PC-3 (cell line): ENCODE data around the gene HADHB. TPM values are rescaled to one million over a fixed set of nuclear protein-coding genes. Genes with fewer than 3 reads are reported as not detected.

Experiments
- ATAC-seq: fragments of 200-7000 bp; cut with Tn5 transposase; 2 replicates; pipeline ENCODE4 v1.9.1; 2020; ENCODE audit warnings: mild to moderate bottlenecking, moderate library complexity
- BruUV-seq: library from RNA; stranded (reverse); fragments of 400-500 nt; replicated peaks from 2 replicates; lab custom pipeline; 2021; lab: Mats Ljungman, UMichigan
- CTCF ChIA-PET: fragments of 300-600 bp; sonication (Branson Sonifier 250); formaldehyde crosslinking; loops from one replicate; lab custom pipeline; 2022; ENCODE audit warnings: antibody characterized with exemption; lab: Charles Lee
- POLR2A ChIA-PET: fragments of 300-600 bp; sonication (Branson Sonifier 250); formaldehyde crosslinking; loops from one replicate; lab custom pipeline; 2022; ENCODE audit warnings: antibody characterized with exemption; ENCODE audit not compliant: unreplicated experiment; lab: Charles Lee
- DNase-seq: peaks from one replicate; pipeline ENCODE4 v3.0.0-alpha.2; 2015
- H2AFZ ChIP-seq: fragments of 300-600 bp; sonication (generic); 2 replicates; pipeline ENCODE4 v1.6.0; 2016; ENCODE audit warnings: antibody characterized with exemption, low read length
- H3F3A ChIP-seq: fragments of 300-600 bp; sonication (generic); one replicate; pipeline ENCODE4 v1.6.0; 2017; ENCODE audit warnings: antibody characterized with exemption, low read length, control low read depth, mild to moderate bottlenecking; ENCODE audit not compliant: unreplicated experiment
- H3K27ac ChIP-seq: fragments of 300-600 bp; sonication (generic); 2 replicates; pipeline ENCODE4 v1.5.1; 2016; ENCODE audit warnings: mild to moderate bottlenecking, low read length
- H3K27me3 ChIP-seq: fragments of 300-600 bp; sonication (generic); 2 replicates; pipeline ENCODE4 v1.6.1; 2016; ENCODE audit warnings: low read length, mixed read lengths
- H3K36me3 ChIP-seq: fragments of 300-600 bp; sonication (generic); 2 replicates; pipeline ENCODE4 v1.6.1; 2016; ENCODE audit warnings: low read depth, mixed run types, low read length, mixed read lengths
- H3K4me1 ChIP-seq: fragments of 300-600 bp; sonication (generic); 2 replicates; pipeline ENCODE4 v1.5.1; 2016; ENCODE audit warnings: low read length; ENCODE audit not compliant: insufficient read depth
- H3K4me2 ChIP-seq: fragments of 300-600 bp; sonication (generic); 2 replicates; pipeline ENCODE4 v1.6.0; 2016; ENCODE audit warnings: low read length
- H3K4me3 ChIP-seq: fragments of 300-600 bp; sonication (generic); 2 replicates; pipeline ENCODE4 v1.5.1; 2016; ENCODE audit warnings: mild to moderate bottlenecking, low read length, mixed read lengths
- H3K79me2 ChIP-seq: fragments of 300-600 bp; sonication (generic); 2 replicates; pipeline ENCODE4 v1.6.1; 2017; ENCODE audit warnings: low read length, mixed read lengths
- H3K9ac ChIP-seq: fragments of 300-600 bp; sonication (generic); 2 replicates; pipeline ENCODE4 v1.6.0; 2016; ENCODE audit warnings: mild to moderate bottlenecking, low read length
- H3K9me2 ChIP-seq: fragments of 300-600 bp; sonication (generic); replicated peaks from 2 replicates; pipeline ENCODE4 v1.6.1; 2016; ENCODE audit warnings: mixed run types, low read length, mixed read lengths
- H3K9me3 ChIP-seq: fragments of 300-600 bp; sonication (generic); 2 replicates; pipeline ENCODE4 v1.6.1; 2016; ENCODE audit warnings: low read length, mixed read lengths
- H4K20me1 ChIP-seq: fragments of 300-600 bp; sonication (generic); 2 replicates; pipeline ENCODE4 v1.6.1; 2016; ENCODE audit warnings: low read length, mixed read lengths
- EZH2 ChIP-seq: fragments of 300-600 bp; sonication (generic); IDR thresholded peaks from one replicate; pipeline ENCODE4 v1.6.1; 2017; ENCODE audit warnings: antibody characterized with exemption, mild to moderate bottlenecking, low read length; ENCODE audit not compliant: unreplicated experiment
- EZH2phosphoT487 ChIP-seq: fragments of 300-600 bp; sonication (generic); IDR thresholded peaks from 2 replicates; pipeline ENCODE4 v1.6.1; 2018; ENCODE audit warnings: mild to moderate bottlenecking, antibody characterized with exemption, low read length, borderline replicate concordance
- intact Hi-C: fragments of 100-400 bp; cut with micrococcal nuclease; formaldehyde crosslinking; loops from 2 replicates; pipeline ENCODE4 v1.9.0; 2023
- total RNA-seq: library from RNA; depleted of rRNA; stranded (reverse); fragments of >200 nt; gene quantifications from 2 replicates; pipeline ENCODE4 v1.2.3, GENCODE V29; 2014
- TF ChIP-seq, protein P1 (sequence below): fragments of 300-600 bp; sonication (generic); conservative IDR thresholded peaks from 2 replicates; pipeline ENCODE4 v1.5.1; 2017; ENCODE audit warnings: antibody characterized with exemption, low read depth, mild to moderate bottlenecking, low read length

The HADHB gene
- total RNA-seq, 1 experiment from 2014 or later: 72.3 TPM

DNA sequence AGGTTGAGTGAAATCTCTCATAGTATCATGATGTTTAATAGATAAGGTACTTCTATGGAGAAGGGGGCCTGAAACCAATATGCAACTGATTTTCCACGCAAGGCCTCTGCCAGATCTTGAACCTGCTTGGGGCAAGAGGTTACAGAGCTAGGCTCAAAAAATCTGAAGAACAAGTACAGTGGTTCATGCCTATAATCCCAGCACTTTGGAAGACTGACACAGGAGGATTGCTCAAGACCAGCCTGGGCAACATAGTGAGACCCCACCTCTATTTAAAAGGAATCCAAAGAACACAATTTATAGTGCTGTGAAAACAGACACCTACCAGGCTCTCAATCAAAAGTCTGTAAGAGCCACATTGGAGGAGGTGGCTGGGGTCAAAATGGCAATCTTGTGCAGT lies 28.9 kb upstream of the HADHB start:
- ChIA-PET POLR2A (no interaction called here), CTCF (no interaction called here)
- Histone ChIP-seq H3K4me2 (no peak overlapping the region), H3K4me3 (no peak overlapping the region), H3K9me3 (no peaks in the 10 kb centered on the region), H3K79me2 (no peaks in the 10 kb centered on the region), H3K9me2 (no peaks in the 10 kb centered on the region), H3K36me3 (peaks cover 51% of the 10 kb centered on the region), H3F3A (no peaks in the 10 kb centered on the region), H3K4me1 (no peaks in the 10 kb centered on the region), H3K9ac (no peak overlapping the region), H3K27me3 (no peaks in the 10 kb centered on the region), H3K27ac (no peak overlapping the region), H2AFZ (no peak overlapping the region), H4K20me1 (no peaks in the 10 kb centered on the region)
- intact Hi-C loops: no loop called here
- no peak for TF ChIP-seq EZH2
- TF ChIP-seq, protein P1, sequence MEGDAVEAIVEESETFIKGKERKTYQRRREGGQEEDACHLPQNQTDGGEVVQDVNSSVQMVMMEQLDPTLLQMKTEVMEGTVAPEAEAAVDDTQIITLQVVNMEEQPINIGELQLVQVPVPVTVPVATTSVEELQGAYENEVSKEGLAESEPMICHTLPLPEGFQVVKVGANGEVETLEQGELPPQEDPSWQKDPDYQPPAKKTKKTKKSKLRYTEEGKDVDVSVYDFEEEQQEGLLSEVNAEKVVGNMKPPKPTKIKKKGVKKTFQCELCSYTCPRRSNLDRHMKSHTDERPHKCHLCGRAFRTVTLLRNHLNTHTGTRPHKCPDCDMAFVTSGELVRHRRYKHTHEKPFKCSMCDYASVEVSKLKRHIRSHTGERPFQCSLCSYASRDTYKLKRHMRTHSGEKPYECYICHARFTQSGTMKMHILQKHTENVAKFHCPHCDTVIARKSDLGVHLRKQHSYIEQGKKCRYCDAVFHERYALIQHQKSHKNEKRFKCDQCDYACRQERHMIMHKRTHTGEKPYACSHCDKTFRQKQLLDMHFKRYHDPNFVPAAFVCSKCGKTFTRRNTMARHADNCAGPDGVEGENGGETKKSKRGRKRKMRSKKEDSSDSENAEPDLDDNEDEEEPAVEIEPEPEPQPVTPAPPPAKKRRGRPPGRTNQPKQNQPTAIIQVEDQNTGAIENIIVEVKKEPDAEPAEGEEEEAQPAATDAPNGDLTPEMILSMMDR: no peak
- TF ChIP-seq EZH2phosphoT487: no peak
- no TSS peak for BruUV-seq
- no peak for ATAC-seq
- no peak for DNase-seq

DNA sequence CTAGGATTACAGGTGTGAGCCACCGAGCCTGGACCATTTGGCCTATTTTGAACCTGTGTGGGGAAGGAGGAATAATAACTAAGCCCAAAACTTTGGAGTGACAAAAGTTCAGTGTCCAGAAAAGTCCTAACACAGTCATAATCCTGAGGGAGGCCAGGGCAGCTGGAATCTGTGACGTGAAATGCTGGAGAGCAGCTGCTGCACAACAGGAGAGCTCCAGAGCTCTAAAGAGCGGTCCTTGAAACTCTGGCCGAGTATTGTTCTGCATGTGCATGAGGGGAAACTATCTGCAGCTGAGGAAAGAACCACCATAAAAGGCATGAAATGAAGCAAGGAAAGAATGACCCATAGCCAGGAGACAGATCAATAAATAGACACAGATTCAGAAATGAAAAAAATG lies 28.2 kb upstream of the HADHB start:
- Histone ChIP-seq H3K9me2 (no peaks in the 10 kb centered on the region), H3K27ac (no peak overlapping the region), H3K4me3 (no peak overlapping the region), H3K4me2 (no peak overlapping the region), H3K9ac (no peak overlapping the region), H3K4me1 (no peaks in the 10 kb centered on the region), H3F3A (no peaks in the 10 kb centered on the region), H3K79me2 (no peaks in the 10 kb centered on the region), H2AFZ (no peak overlapping the region), H3K36me3 (peaks cover 51% of the 10 kb centered on the region), H4K20me1 (no peaks in the 10 kb centered on the region), H3K9me3 (no peaks in the 10 kb centered on the region), H3K27me3 (no peaks in the 10 kb centered on the region)
- POLR2A ChIA-PET: no interaction called here
- no peak for ATAC-seq
- no TSS peak for BruUV-seq
- CTCF ChIA-PET: no interaction called here
- TF ChIP-seq EZH2: no peak
- TF ChIP-seq EZH2phosphoT487: no peak
- TF ChIP-seq, protein P1: no peak
- intact Hi-C loops: no loop called here
- no peak for DNase-seq

DNA sequence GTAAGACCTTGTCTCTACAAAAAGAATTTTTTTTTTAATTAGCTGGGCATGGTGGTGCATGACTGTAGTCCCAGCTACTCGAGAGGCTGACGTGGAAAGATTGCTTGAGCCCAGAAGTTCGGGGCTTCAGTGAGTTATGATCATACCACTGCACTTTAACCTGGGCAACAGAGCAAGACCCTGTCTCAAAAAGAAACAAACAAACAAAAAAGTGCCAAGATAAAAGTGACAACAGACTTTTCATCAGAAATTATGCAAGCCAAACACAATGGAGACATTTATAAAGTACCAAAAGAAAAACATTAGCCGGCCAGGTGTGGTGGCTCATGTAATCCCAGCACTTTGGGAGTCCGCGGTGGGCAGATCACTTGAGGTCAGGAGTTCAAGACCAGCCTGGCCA lies 27.0 kb upstream of the HADHB start:
- H3K79me2 ChIP-seq: no peaks in the 10 kb centered on the region
- no peak for TF ChIP-seq EZH2phosphoT487
- TF ChIP-seq, protein P1: no peak
- no peak for TF ChIP-seq EZH2
- no peak overlapping the region for H3K4me3 ChIP-seq
- ATAC-seq (no peak), DNase-seq (no peak)
- no peaks in the 10 kb centered on the region for H3K27me3 ChIP-seq
- no TSS peak for BruUV-seq
- intact Hi-C loops: no loop called here
- H3K4me1 ChIP-seq: no peaks in the 10 kb centered on the region
- H3K36me3 ChIP-seq: peaks cover 48% of the 10 kb centered on the region
- ChIA-PET CTCF (no interaction called here), POLR2A (no interaction called here)
- no peaks in the 10 kb centered on the region for H3F3A ChIP-seq
- no peak overlapping the region for H2AFZ ChIP-seq
- H3K4me2 ChIP-seq: no peak overlapping the region
- H3K9me2 ChIP-seq: no peaks in the 10 kb centered on the region
- no peak overlapping the region for H3K9ac ChIP-seq
- H3K27ac ChIP-seq: no peak overlapping the region
- no peaks in the 10 kb centered on the region for H4K20me1 ChIP-seq
- no peaks in the 10 kb centered on the region for H3K9me3 ChIP-seq
